WTC11 (cell line): ENCODE data around the gene LHX5.

Experiments used
- CTCF ChIP-seq: fragments of 200-600 bp; IDR thresholded peaks from 2 replicates; pipeline ENCODE4 v1.8.0; 2022; ENCODE audit warnings: antibody characterized with exemption
- NFE2L1 ChIP-seq: sonication (generic); formaldehyde crosslinking; IDR thresholded peaks from 2 replicates; pipeline ENCODE4 v1.8.1; 2023; ENCODE audit warnings: missing genetic modification reagents
- RELA ChIP-seq: sonication (generic); formaldehyde crosslinking; IDR thresholded peaks from 2 replicates; pipeline ENCODE4 v1.8.1; 2022; ENCODE audit warnings: missing genetic modification reagents, mild to moderate bottlenecking, borderline replicate concordance
- ZBTB21 ChIP-seq: sonication (generic); formaldehyde crosslinking; IDR thresholded peaks from 2 replicates; pipeline ENCODE4 v1.8.1; 2023; ENCODE audit warnings: mild to moderate bottlenecking, missing genetic modification reagents, borderline replicate concordance
- ZNF281 ChIP-seq: sonication (generic); formaldehyde crosslinking; IDR thresholded peaks from 2 replicates; pipeline ENCODE4 v1.8.0; 2023; ENCODE audit warnings: mild to moderate bottlenecking, missing genetic modification reagents

GRCh38 chr12:113449299-113449698 is 22.4 kb downstream of the LHX5 start:
- no peak for TF ChIP-seq ZBTB21 (CRISPR knock-in tag)
- no peak for TF ChIP-seq CTCF
- TF ChIP-seq ZNF281 (CRISPR knock-in tag), result no peak
- TF ChIP-seq RELA (CRISPR knock-in tag), result no peak
- no peak for TF ChIP-seq NFE2L1 (CRISPR knock-in tag)
